RWPE2 (cell line): ENCODE measurements around the gene LDB1.

Experiments
- ATAC-seq: fragments of 200-7000 bp; cut with Tn5 transposase; 3 replicates; pipeline ENCODE4 v1.9.1; 2021; ENCODE audit warnings: low read depth
- DNase-seq: peaks from one replicate; pipeline ENCODE4 v3.0.0-alpha.2; 2020; ENCODE audit warnings: low spot score
- H3K27ac ChIP-seq: fragments of 450-650 bp; 2 replicates; pipeline ENCODE4 v1.5.1; 2017; ENCODE audit warnings: mild to moderate bottlenecking; ENCODE audit not compliant: poor library complexity, severe bottlenecking
- H3K27me3 ChIP-seq: fragments of 250-450 bp; sonication (Bioruptor Pico); 2 replicates; pipeline ENCODE4 v1.5.1; 2021; ENCODE audit warnings: mild to moderate bottlenecking, moderate library complexity; ENCODE audit not compliant: insufficient read depth, poor library complexity, severe bottlenecking
- H3K36me3 ChIP-seq: fragments of 250-450 bp; sonication (Bioruptor Pico); 2 replicates; pipeline ENCODE4 v1.5.1; 2020; ENCODE audit warnings: low read depth, mild to moderate bottlenecking, moderate library complexity
- H3K4me1 ChIP-seq: fragments of 250-450 bp; sonication (Bioruptor Pico); 2 replicates; pipeline ENCODE4 v1.5.1; 2021; ENCODE audit warnings: mild to moderate bottlenecking, moderate library complexity; ENCODE audit not compliant: insufficient read depth, poor library complexity, severe bottlenecking
- H3K4me3 ChIP-seq: fragments of 250-450 bp; sonication (Bioruptor Pico); 2 replicates; pipeline ENCODE4 v1.5.1; 2021; ENCODE audit warnings: mild to moderate bottlenecking, moderate library complexity; ENCODE audit not compliant: severe bottlenecking
- H3K9me3 ChIP-seq: fragments of 250-450 bp; sonication (Bioruptor Pico); 2 replicates; pipeline ENCODE4 v1.5.1; 2021; ENCODE audit warnings: mild to moderate bottlenecking, moderate library complexity; ENCODE audit not compliant: severe bottlenecking
- TF ChIP-seq, protein P1 (sequence below): fragments of 450-650 bp; IDR thresholded peaks from one replicate; pipeline ENCODE4 v1.5.1; 2017; ENCODE audit warnings: mild to moderate bottlenecking, moderate library complexity; ENCODE audit not compliant: poor library complexity, severe bottlenecking

LDB1 gene

DNA sequence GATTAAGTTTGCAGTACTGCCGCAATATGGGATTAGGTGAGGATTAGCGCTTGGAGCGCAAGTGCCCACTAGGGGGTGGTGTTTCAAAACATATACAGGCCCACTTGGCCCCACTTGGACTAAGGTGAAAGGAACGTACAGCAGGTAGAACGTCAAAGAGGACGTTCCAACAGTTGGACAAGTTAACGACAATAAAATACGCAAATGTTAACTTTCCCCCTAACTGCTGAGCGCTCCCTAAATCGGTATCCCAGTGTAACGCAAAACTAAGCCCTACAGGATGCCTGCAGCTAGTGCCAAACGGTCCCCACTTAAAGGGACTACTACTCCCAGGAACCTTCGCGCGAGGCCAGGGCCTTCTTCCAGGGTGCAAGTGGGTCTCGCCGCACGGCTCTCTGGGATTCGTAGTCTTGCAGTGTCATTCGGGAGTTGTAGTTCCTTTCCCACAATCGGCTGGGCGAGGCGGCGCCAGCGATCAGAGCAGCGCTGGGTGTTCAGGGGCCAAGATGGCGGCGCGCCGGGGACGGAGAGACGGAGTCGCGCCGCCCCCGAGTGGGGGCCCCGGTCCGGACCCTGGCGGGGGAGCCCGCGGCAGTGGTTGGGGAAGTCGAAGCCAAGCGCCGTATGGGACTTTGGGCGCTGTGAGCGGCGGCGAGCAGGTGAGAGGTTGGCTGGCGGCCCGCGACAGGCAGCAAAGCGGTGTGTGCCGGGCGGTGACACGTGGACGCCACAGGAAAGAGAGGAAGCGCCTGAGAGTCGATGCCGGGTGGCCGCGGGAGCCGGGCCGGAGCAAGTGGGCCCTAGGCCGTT, 12.6 kb upstream of the LDB1 start, which contains the start of gene PPRC1:
Gene PPRC1, plus strand, starts transcription at position 478 of the 810 bp plus-strand sequence. Its CDS starts 29 bp downstream, at position 507.
- no peaks in the 10 kb centered on the region for H3K27me3 ChIP-seq
- ATAC-seq (peak; percentile 89), DNase-seq (peak; percentile 99)

DNA sequence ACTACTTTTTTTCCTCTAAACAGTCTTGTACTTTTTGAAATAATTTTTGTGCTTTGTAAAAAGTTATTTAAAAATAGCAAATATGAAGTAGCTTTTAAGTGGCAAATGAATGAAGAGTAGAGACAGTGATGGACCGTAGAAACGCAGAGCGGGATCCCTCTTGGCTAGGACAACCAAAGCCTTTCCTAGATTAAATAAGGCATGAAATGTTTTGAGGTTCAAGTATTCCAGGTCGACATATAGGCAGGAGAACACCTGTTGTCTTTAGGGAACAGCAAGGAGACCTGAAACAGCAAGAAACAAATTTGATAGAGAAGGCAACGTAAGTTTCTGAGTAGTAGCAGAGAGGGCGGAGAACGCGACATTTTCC, 12.0 kb upstream of the LDB1 start:
- DNase-seq = no peak
- TF ChIP-seq, protein P1, sequence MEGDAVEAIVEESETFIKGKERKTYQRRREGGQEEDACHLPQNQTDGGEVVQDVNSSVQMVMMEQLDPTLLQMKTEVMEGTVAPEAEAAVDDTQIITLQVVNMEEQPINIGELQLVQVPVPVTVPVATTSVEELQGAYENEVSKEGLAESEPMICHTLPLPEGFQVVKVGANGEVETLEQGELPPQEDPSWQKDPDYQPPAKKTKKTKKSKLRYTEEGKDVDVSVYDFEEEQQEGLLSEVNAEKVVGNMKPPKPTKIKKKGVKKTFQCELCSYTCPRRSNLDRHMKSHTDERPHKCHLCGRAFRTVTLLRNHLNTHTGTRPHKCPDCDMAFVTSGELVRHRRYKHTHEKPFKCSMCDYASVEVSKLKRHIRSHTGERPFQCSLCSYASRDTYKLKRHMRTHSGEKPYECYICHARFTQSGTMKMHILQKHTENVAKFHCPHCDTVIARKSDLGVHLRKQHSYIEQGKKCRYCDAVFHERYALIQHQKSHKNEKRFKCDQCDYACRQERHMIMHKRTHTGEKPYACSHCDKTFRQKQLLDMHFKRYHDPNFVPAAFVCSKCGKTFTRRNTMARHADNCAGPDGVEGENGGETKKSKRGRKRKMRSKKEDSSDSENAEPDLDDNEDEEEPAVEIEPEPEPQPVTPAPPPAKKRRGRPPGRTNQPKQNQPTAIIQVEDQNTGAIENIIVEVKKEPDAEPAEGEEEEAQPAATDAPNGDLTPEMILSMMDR = no peak
- Histone ChIP-seq H3K4me1 (peaks cover 30% of the 10 kb centered on the region), H3K36me3 (peaks cover 20% of the 10 kb centered on the region), H3K27me3 (no peaks in the 10 kb centered on the region), H3K27ac (peak overlapping the region; percentile 90), H3K4me3 (peak overlapping the region; percentile 84), H3K9me3 (no peaks in the 10 kb centered on the region)
- no peak for ATAC-seq

More for the DNA sequence above, 12.6 kb upstream of the LDB1 start, which contains the start of gene PPRC1:
- Histone ChIP-seq H3K36me3 (peaks cover 25% of the 10 kb centered on the region), H3K4me3 (peak within 1 kb of the TSS; percentile 84), H3K4me1 (peaks cover 30% of the 10 kb centered on the region), H3K9me3 (no peaks in the 10 kb centered on the region), H3K27ac (peak within 1 kb of the TSS; percentile 90)
- TF ChIP-seq, protein P1 = peak; percentile 97

DNA sequence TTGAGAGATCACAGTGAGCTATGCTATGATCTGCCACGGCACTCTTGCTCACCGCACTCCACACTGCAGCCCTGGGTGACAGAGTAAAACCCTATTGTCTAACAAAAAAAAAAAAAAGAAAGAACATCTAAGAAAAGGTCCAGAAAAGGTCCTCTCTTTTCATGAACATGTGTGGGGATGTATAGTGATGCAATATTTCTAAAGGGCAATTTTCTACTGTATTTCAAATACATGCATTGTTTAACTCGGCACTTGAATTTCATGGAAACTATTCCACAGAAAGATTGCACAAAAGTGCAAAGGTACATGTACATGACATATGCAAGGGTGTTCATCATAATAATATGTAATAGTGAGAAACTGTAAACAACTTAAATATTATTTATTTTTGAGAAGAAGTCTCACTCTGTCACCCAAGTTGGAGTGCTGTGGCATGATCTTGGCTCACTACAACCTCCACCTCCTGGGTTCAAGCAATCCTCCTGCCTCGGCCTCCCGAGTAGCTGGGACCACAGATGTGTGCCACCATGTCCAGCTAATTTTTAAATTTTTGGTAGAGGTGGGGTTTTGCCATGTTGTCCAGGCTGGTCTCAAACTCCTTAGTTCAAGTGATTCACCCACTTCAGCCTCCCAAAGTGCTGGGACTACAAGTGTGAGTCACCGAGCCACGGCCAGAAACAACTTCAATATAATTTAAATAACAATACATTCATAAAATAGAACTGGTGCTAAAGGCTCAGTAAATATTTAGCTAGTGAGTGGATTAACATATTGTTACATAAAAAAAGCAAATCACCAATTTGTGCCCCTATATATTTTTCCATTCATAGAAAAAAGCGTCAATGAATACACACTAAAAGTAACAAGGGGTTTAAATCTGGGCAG, 11.4 kb upstream of the LDB1 start:
- Histone ChIP-seq H3K4me1 (peaks cover 30% of the 10 kb centered on the region), H3K27me3 (no peaks in the 10 kb centered on the region), H3K4me3 (no peak overlapping the region), H3K27ac (peak overlapping the region; percentile 90), H3K9me3 (no peaks in the 10 kb centered on the region), H3K36me3 (peaks cover 20% of the 10 kb centered on the region)
- no peak for ATAC-seq
- DNase-seq = no peak
- TF ChIP-seq, protein P1 = no peak

DNA sequence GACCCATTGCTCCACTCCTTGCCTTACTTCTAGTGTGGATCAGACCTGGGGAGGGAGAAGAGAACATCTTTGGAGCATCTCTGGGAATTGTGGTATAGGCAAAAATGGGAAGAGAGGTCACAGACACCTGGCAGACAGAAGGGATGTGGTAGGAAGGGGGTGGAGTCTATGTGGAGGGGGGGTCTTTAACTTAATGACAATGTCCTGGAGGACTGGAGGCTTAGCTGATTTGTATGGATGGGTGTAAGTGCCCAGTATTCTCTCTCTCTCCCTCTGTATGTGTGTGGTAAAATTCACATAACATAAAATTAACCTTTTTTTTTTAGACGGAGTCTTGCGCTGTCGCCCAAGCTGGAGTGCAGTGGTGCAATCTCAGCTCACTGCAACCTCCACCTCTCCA, 3.1 kb upstream of the LDB1 start:
- ATAC-seq (no peak), DNase-seq (no peak)
- Histone ChIP-seq H3K4me3 (no peak overlapping the region), H3K27ac (no peak overlapping the region), H3K4me1 (peaks cover 17% of the 10 kb centered on the region), H3K9me3 (no peaks in the 10 kb centered on the region), H3K36me3 (no peaks in the 10 kb centered on the region), H3K27me3 (no peaks in the 10 kb centered on the region)
- TF ChIP-seq, protein P1 = no peak
